NCI-H2107 treated with DMSO at 0.1 percent for 48 hours (cell line): ENCODE results near the gene YIF1A.

Source experiments
- DNase-seq: peaks from one replicate; lab custom pipeline; 2025; ENCODE audit not compliant: unreplicated experiment; lab: John Stamatoyannopoulos, UW

YIF1A gene

DNA sequence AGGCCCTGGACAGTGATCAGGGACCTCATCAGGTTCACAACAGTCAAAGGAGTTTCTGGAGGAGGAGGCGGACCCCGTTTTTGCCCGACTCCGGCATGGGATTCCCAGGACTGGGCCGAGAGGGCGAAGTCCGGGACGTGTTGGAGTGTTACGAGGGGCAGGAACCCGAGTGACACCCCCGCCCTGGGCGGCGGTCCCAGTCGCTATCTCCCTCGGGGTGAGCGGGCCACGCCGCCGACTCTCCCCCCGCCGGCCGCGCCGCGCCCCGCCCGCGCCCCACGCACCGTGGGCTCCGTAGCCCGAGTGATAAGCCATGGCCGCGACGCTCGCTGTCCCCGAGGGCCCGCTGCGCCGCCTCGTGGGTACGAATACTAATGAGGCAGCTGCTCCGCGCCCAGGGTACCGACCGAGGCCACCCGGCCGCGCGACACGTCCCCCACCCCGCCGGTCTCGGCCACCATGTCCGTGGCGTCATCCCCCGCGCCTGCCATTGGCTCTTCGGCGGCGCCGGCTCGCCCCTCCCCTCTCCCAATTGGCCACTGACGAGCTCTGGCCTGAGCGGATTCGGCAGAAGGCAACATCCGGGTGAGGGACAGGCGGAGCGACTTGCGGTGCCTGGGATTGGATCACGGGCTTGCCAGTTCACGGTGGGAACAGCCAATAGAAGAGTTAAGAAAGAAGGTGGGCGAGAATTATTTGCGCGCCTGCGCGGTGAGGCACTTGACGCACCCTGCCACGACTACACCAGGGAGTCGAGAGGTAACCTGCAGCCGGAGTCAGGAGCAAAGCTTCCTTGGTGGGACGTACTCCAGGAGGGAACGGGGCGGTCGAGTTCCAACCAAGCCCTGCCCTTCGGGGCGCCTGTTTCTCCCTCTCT is at the start of gene YIF1A:
Gene YIF1A, minus strand, starts transcription at position 473 of the 877 bp plus-strand sequence. Its CDS starts 158 bp downstream, at position 315.
- peak; percentile 97 for DNase-seq

- no peak for DNase-seq
Measured at GRCh38 chr11:66337103-66337899, 48.4 kb upstream of the YIF1A start.

GRCh38 chr11:66336234-66337102 is 47.5 kb upstream of the YIF1A start, which contains the start of gene RIN1:
TSS of gene RIN1 (minus strand) at chr11:66336434. CDS start at chr11:66336402, 32 bp downstream.
- peak; percentile 4 for DNase-seq

DNA sequence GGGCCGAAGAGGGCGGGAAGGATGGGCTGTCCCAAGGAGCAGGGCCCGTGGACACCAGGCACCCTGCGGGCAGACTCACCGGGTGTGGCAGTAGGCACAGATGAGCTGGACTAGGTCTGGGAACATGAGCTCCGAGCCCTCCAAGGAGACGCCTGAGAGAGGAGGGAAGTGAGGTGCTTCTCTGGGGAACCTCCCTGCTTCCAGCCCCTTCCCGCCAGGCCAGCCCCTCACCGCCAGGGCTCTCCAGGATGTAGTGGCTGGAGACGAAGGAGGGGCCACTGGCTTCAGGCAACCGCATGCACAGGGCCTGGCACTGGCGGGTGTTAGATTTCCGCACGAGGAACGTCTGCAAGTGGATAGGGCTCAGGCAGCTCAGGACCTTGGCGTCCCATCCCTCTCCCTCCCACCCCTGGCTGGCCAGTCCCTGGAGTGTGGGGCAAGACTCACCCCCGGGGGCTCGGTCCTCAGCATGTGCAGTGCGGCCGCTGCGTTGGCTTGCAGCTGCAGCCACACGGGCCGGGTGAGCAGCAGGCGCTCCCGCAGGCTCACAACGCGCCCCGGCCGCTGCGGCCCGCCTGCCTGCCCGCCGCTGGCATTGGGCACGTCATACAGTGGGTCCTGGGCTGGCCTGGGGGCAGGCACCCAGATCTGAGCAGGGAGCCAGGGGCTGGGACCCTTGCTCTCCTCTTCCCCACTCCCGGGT is 46.7 kb upstream of the YIF1A start:
- DNase-seq = no peak

DNA sequence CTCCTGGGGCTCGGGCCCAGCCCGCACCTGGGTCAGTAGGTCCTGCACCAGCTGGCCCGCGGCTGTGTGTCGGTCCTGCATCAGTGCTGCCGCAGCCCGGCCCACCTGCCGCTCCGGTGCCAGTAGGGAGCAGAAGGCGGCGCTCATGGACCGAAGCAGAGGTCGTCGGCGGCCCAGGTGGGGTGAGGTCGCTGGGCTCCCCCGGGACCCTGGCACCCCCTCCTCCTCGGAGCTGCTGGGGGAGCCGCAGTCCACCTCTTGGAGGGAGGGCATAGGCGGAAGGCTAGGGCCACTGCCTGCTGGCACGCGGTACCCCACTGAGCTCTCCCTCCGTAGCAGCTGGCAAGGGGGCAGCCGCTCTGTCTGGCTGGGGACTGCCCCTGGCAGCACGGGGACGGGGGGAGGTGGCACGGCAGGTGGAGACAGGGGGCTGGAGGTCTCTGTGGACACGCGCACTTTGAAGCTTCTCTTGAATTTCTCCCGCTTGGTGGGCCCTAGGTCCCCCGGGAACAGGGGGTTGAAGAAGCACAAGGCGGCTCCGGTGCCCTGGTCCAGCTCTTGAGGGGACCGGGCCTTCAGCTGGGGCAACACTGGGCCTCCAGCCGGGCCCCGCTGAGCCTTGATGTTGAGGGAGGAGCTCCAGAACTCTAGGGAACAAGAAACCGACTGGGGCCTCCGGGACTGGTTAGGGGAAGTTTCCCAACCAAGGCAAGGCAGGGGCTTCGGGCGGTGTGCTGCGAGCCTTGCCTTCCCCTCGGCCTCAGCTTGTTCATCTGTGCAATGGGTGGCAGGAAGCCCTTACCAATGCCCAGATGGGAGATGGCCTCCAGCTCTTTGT is 45.9 kb upstream of the YIF1A start:
- DNase-seq = no peak

GRCh38 chr11:66333896-66334604 is 45.1 kb upstream of the YIF1A start:
- no peak for DNase-seq

GRCh38 chr11:66333220-66333877 is 44.4 kb upstream of the YIF1A start:
- DNase-seq = no peak

DNA sequence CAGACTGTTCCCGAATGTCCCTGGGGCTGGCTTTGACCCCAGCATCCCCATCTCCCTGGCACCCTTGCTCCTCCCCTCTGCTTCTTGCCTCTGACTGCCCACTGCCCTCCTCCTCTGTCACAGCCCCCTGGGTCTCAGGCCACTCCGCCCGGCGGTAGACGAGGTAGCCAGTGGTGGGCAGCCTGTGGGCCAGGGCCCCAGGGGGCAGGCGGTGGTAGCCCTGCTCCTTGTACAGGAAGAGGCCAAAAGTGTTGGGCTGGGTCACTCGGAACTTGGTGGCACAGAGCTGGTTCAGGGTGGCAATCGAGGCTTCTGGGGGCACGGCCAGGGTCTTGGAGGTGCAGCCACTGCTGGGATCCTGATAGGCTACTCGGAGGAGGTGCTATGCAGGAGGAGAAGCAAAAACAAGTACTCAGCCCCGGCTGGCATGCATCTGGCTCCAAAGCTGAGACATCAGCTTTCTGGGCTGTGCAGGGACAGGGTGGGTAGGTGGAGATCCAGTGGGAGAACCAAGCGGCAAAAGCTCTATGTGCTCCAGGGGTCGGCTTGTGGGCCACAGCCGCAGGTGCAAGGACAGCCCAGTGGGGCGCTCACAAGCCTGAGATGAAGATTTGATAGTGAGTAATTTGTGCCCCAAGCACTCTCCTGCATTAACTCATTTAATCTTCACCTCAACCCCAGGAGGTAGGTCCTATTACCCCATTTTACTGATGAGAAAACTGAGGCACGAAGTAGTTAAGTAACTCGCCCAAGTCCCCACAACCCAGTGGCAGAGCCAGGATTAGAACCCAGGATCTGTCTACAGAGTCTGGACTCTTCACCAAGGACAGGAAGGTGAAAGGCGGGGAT is 43.7 kb upstream of the YIF1A start:
- no peak for DNase-seq

DNA sequence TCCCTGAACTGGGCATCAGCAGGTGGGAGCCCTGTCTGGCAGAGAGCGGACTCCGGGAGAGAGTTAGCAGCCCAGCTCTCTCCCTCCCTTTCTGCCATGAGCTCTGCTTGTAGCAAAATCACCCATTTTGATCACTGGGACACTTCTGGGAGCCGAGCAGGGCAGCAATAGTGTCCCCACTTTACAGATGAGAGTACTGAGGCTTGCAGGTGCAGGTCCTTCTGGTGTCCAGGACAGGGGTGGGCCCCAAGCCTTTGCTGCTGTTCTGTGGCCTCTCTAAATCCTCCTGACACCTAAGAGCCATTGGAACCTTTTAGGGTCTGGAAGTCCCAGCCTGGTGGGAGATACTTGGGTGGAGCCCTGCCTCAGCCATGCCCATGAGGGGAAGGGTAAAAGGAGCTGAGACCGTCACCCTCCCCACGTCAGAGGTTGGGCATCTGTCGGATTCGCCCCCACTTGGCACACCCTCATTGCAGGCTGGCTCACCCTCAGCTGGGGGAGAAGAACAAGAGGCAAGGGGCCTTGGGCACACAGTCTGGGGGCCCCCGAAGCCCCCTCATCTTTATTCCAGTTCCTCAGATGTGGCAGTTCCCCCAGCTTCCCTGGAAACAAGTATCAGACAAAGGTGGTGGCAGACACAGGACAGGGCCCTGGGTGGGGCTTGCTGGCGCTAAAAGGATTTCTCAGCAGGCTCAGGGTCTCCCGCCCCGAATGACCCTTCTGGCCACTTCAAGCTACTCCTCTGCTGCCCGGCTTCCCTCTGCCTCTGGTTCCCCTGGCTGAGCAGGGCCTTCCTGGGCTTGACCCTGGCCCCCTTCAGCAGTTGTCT is 42.8 kb upstream of the YIF1A start:
- DNase-seq = no peak

- DNase-seq = no peak
Measured at GRCh38 chr11:66330931-66331330, 42.0 kb upstream of the YIF1A start.

- DNase-seq = no peak
Measured at GRCh38 chr11:66329165-66329673, 40.3 kb upstream of the YIF1A start.

- peak; percentile 70 for DNase-seq
Measured at GRCh38 chr11:66328302-66329144, 39.6 kb upstream of the YIF1A start.

DNA sequence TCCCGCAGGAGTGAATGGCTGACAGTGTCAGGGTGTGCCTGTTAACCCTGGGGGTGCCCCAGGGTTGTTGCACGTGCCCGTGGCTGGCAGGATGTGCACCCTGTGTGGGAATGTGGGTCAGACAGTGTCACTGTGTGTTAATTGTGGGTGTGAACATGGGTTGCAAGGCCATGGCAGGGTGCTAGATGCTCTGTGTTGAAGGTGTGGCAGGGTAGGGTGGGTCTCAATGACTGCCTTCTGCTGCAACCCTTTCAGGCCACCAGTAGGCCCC is 39.0 kb upstream of the YIF1A start:
- DNase-seq = no peak

DNA sequence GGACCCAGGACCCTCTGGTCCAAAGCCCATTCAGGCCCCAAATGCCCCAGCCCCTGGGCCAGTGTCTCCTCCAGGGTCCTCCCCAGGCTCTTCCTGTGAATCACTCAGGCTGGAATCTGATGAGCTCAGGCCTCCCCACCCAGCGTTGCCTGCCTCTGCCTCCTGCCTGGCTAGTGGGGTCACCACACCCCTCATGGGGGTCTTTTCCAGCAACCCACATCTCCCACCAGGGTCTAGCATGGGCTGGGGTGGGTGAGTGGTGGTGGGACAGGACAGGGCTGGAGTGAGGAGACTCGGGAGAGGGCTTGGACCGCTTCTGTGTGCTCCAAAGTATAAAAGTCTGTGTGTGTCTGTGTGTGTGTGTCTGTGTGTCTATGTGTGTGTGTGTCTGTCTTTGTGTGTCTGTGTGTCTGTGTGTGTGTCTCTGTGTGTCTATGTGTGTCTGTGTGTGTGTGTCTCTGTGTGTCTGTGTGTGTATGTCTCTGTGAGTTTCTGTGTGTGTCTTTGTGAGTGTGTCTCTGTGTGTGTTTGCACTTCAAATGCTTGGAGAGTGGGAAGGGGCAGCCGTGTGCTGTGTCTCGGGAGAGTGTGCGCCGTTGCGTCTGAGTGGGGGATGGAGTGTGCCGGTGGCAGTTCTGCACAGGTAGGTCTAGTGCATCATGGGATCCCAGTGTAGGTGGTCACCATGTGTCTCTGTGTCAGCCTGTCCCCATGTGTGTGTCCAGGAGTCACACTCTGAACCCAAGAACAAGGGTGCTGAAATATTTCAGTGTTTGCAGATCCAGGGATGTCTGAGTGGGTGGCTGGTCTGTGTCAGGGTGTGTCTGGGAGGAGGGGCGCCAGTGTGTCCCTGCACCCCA is 38.5 kb upstream of the YIF1A start:
- no peak for DNase-seq
